Mesenchymal stem cell (in vitro differentiated cells and primary cell): Measurements from ENCODE around the gene MCUB.

Experiments
- DNase-seq: peaks from one replicate; pipeline ENCODE4 v3.0.0-alpha.2; 2013
- H2AFZ ChIP-seq: one replicate; pipeline ENCODE4 v1.6.1; 2013; ENCODE audit warnings: low read depth, mild to moderate bottlenecking, control low read depth, inconsistent platforms, low read length, moderate library complexity
- H2AK5ac ChIP-seq: 2 replicates; pipeline ENCODE4 v1.6.1; 2013; ENCODE audit warnings: low read length, moderate library complexity, mild to moderate bottlenecking, inconsistent platforms; ENCODE audit not compliant: severe bottlenecking
- H2BK120ac ChIP-seq: one replicate; pipeline ENCODE4 v1.6.1; 2013; ENCODE audit warnings: low read depth, mild to moderate bottlenecking, inconsistent platforms, low read length, moderate library complexity
- H2BK12ac ChIP-seq, 2 experiments: one replicate each; pipeline ENCODE4 v1.6.1; 2013; ENCODE audit warnings: inconsistent platforms in 2 of 2, low read length in 2 of 2, mild to moderate bottlenecking in 2 of 2, moderate library complexity in 2 of 2, control low read depth in 1 of 2
- H2BK15ac ChIP-seq: one replicate; pipeline ENCODE4 v1.6.1; 2013; ENCODE audit warnings: mild to moderate bottlenecking, low read depth, inconsistent platforms; ENCODE audit not compliant: poor library complexity, severe bottlenecking
- H2BK5ac ChIP-seq: 2 replicates; pipeline ENCODE4 v1.6.1; 2013; ENCODE audit warnings: low read depth, mild to moderate bottlenecking, low read length, control low read depth, inconsistent platforms; ENCODE audit not compliant: poor library complexity, severe bottlenecking
- H3K14ac ChIP-seq, 2 experiments: one replicate each; pipeline ENCODE4 v1.6.1; 2013; ENCODE audit warnings: inconsistent platforms in 2 of 2, low read length in 2 of 2, control low read depth in 1 of 2, mild to moderate bottlenecking in 1 of 2, moderate library complexity in 1 of 2
- H3K18ac ChIP-seq, 2 experiments: one replicate each; pipeline ENCODE4 v1.6.1; 2013; ENCODE audit warnings: inconsistent platforms in 2 of 2, low read length in 2 of 2, control low read depth in 1 of 2, low read depth in 1 of 2, mild to moderate bottlenecking in 1 of 2
- H3K23ac ChIP-seq, 2 experiments: one replicate each; pipeline ENCODE4 v1.6.1; 2013; ENCODE audit warnings: inconsistent platforms in 2 of 2, low read length in 2 of 2, mild to moderate bottlenecking in 2 of 2, moderate library complexity in 2 of 2, control low read depth in 1 of 2
- H3K27ac ChIP-seq: 2 replicates; pipeline ENCODE4 v1.5.1; 2013; ENCODE audit warnings: mild to moderate bottlenecking, moderate library complexity, low read length, control low read depth, inconsistent platforms; ENCODE audit not compliant: poor library complexity, severe bottlenecking
- H3K27me3 ChIP-seq, 2 experiments: 2 replicates each; pipeline versions ENCODE4 v1.6.1 to v1.7.0; 2013; ENCODE audit warnings: low read length in 2 of 2, mild to moderate bottlenecking in 2 of 2, moderate library complexity in 2 of 2, control low read depth in 1 of 2, inconsistent platforms in 1 of 2; ENCODE audit not compliant: control insufficient read depth in 1 of 2, insufficient read depth in 1 of 2
- H3K36me3 ChIP-seq, 2 experiments: 2 replicates each; pipeline versions ENCODE4 v1.6.1 to v1.7.0; 2013; ENCODE audit warnings: low read length in 2 of 2, control low read depth in 1 of 2, inconsistent platforms in 1 of 2, low read depth in 1 of 2, mild to moderate bottlenecking in 1 of 2; ENCODE audit not compliant: insufficient read depth in 2 of 2, control insufficient read depth in 1 of 2
- H3K4ac ChIP-seq, 2 experiments: one replicate each; pipeline ENCODE4 v1.6.1; 2013; ENCODE audit warnings: inconsistent platforms in 2 of 2, low read length in 2 of 2, mild to moderate bottlenecking in 2 of 2, moderate library complexity in 2 of 2, control low read depth in 1 of 2, low read depth in 1 of 2
- H3K4me1 ChIP-seq: 2 replicates; pipeline ENCODE4 v1.6.1; 2013; ENCODE audit warnings: low read depth, low read length, control low read depth; ENCODE audit not compliant: control insufficient read depth, insufficient read depth
- H3K4me2 ChIP-seq: 2 replicates; pipeline ENCODE4 v1.6.1; 2013; ENCODE audit warnings: low read length, mild to moderate bottlenecking, inconsistent platforms; ENCODE audit not compliant: poor library complexity, severe bottlenecking
- H3K4me3 ChIP-seq, 2 experiments: 2 replicates each; pipeline versions ENCODE4 v1.5.1 to v1.7.0; 2013; ENCODE audit warnings: low read length in 2 of 2, mild to moderate bottlenecking in 2 of 2, control low read depth in 1 of 2, low read depth in 1 of 2; ENCODE audit not compliant: insufficient read depth in 1 of 2
- H3K79me1 ChIP-seq: replicated peaks from 2 replicates; pipeline ENCODE4 v1.6.1; 2013; ENCODE audit warnings: mild to moderate bottlenecking, control low read depth, low read length, inconsistent platforms; ENCODE audit not compliant: poor library complexity, severe bottlenecking
- H3K9ac ChIP-seq: 2 replicates; pipeline ENCODE4 v1.7.0; 2013; ENCODE audit warnings: mild to moderate bottlenecking, low read length, moderate library complexity
- H3K9me3 ChIP-seq: 2 replicates; pipeline ENCODE4 v1.7.0; 2013; ENCODE audit warnings: mild to moderate bottlenecking, low read length; ENCODE audit not compliant: control insufficient read depth
- H4K8ac ChIP-seq: one replicate; pipeline ENCODE4 v1.6.1; 2013; ENCODE audit warnings: inconsistent platforms, mild to moderate bottlenecking, low read length, moderate library complexity
- H4K91ac ChIP-seq: one replicate; pipeline ENCODE4 v1.6.1; 2013; ENCODE audit warnings: mild to moderate bottlenecking, low read length, inconsistent platforms
- WGBS: methylation state at CpG from one replicate; pipeline ENCODE4 v1.1.7; 2013; ENCODE audit warnings: mixed read lengths; 5-methylcytosine and 5-hydroxymethylcytosine counted together

Gene MCUB

DNA sequence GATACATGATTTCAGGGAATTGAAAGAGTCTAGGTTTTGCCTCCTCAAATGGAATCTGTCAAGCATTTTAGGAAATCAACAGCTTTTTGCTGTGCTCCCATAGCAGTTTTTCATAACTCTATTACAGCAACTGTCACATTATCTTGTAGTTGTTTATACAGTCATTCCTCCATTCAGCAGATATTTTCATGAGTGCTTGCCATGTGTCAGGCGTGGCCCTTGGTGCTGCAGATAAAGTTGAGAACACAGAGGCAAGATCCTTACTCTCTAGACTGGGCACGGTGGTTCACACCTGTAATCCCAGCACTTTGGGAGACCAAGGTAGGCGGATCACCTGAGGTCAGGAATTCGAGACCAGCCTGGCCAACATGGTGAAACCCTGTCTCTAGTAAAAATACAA lies 67.3 kb downstream of the MCUB start:
- Histone ChIP-seq H2BK120ac (no peak overlapping the region), H2BK12ac (no peak overlapping the region), H3K27ac (no peak overlapping the region), H2BK15ac (no peak overlapping the region), H4K8ac (no peak overlapping the region), H3K9me3 (no peaks in the 10 kb centered on the region), H3K4ac (no peak overlapping the region), H3K79me1 (peaks cover 1% of the 10 kb centered on the region), H2AK5ac (no peak overlapping the region), H2BK5ac (no peak overlapping the region), H3K9ac (no peak overlapping the region), H3K27me3 (no peaks in the 10 kb centered on the region), H2AFZ (no peak overlapping the region), H3K4me1 (peaks cover 4% of the 10 kb centered on the region), H4K91ac (no peak overlapping the region), H3K14ac (no peak overlapping the region), H3K36me3 (no peaks in the 10 kb centered on the region), H3K4me2 (no peak overlapping the region), H3K18ac (no peak overlapping the region), H3K4me3 (no peak overlapping the region), H3K23ac (no peak overlapping the region)
- WGBS = 91% methylated on average over 4 of the region's 4 CpGs
- DNase-seq = no peak

DNA sequence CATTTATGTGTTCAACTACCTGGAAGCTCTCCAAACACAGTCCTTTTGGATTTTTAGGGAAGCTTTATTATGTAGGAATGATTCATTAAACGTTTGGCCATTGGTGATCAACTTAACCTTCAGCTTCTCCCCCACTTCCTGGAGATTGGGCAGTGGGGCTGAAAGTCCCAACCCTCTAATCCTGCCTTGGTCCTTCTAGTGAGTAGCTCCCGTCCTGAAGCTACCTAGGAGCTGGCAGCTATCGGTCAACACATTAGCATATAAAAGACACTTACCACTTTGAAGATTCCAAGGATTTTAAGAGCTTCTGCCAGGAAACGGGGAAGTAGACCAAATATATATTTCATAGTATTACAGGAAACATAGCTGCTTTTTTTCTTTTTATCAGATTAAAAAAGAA lies 69.7 kb downstream of the MCUB start:
- Histone ChIP-seq H3K18ac (no peak overlapping the region), H3K36me3 (no peaks in the 10 kb centered on the region), H3K27ac (no peak overlapping the region), H2AFZ (no peak overlapping the region), H2BK120ac (no peak overlapping the region), H3K14ac (peak overlapping the region in 1 of 2 experiments; percentile 57), H4K8ac (no peak overlapping the region), H2BK12ac (no peak overlapping the region), H3K4me2 (no peak overlapping the region), H3K27me3 (no peaks in the 10 kb centered on the region), H3K4me3 (no peak overlapping the region), H2BK15ac (no peak overlapping the region), H2AK5ac (no peak overlapping the region), H3K23ac (no peak overlapping the region), H2BK5ac (no peak overlapping the region), H3K4ac (no peak overlapping the region), H3K79me1 (peaks cover 1% of the 10 kb centered on the region), H3K4me1 (peaks cover 4% of the 10 kb centered on the region), H3K9ac (no peak overlapping the region), H3K9me3 (no peaks in the 10 kb centered on the region), H4K91ac (no peak overlapping the region)
- WGBS = 42% methylated on average over 2 of the region's 4 CpGs
- no peak for DNase-seq

DNA sequence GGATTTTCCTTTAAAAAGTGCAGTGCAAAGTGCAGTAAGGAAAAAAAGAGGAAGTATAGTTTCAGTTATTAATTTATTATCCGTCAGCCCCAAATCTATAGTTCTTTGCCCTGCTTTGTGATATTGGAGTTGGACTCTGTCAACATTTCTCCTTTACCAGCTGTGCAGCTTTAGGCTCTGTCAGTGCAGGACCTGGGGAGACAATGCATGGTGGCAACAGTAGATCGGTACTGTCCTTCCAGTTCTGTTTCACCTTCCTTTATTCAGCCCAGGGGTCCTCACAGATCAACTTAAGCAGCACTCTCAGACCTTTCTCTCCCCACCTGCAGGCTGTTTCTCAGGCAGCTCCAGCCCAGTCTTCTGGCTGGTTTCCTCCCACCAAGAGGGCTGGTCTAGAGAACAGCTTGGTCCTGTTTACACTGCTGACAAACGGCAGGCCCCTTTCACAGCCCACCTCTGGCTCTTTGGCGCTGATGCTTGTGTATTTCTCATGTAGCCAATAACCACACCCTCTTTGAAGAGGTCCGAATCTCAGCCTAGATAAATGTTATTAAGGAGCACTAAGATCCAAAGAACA lies 71.6 kb downstream of the MCUB start:
- no peaks in the 10 kb centered on the region for H3K36me3 ChIP-seq
- H3K14ac ChIP-seq = no peak overlapping the region
- H2AFZ ChIP-seq = no peak overlapping the region
- peak; percentile 18 for DNase-seq
- H2AK5ac ChIP-seq = no peak overlapping the region
- no peak overlapping the region for H3K23ac ChIP-seq
- no peak overlapping the region for H4K91ac ChIP-seq
- H4K8ac ChIP-seq = peak overlapping the region; percentile 54
- H3K4ac ChIP-seq = no peak overlapping the region
- H2BK5ac ChIP-seq = no peak overlapping the region
- H2BK15ac ChIP-seq = no peak overlapping the region
- no peaks in the 10 kb centered on the region for H3K9me3 ChIP-seq
- no peak overlapping the region for H3K4me3 ChIP-seq
- H3K4me1 ChIP-seq = peaks cover 4% of the 10 kb centered on the region
- no peak overlapping the region for H3K27ac ChIP-seq
- H2BK12ac ChIP-seq = no peak overlapping the region
- no peaks in the 10 kb centered on the region for H3K27me3 ChIP-seq
- H3K4me2 ChIP-seq = no peak overlapping the region
- no peak overlapping the region for H2BK120ac ChIP-seq
- H3K79me1 ChIP-seq = peaks cover 5% of the 10 kb centered on the region
- no peak overlapping the region for H3K9ac ChIP-seq
- 47% methylated on average over 4 of the region's 5 CpGs for WGBS
- H3K18ac ChIP-seq = peak overlapping the region in 1 of 2 experiments; percentile 12

DNA sequence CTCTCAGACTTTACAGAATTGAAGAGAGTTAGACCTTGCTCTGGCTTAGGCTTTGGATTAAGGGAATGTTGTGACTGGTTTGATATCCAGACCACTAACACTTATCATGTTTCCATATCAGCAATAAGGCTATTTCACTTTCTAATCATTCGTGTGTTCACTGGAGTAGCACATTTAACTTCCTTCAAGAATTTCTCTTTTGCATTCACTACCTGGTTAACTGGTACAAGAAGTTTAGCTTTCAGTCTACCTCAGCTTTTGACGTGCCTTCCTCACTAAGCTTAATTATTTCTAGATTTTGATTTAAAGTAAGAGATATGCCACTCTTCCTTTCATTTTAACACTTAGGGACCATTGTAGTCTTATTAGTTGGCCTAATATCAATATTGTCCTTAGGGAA lies 80.6 kb downstream of the MCUB start:
- Histone ChIP-seq H3K14ac (no peak overlapping the region), H3K18ac (no peak overlapping the region), H4K91ac (no peak overlapping the region), H4K8ac (no peak overlapping the region), H3K23ac (no peak overlapping the region), H2AK5ac (no peak overlapping the region), H3K4me2 (no peak overlapping the region), H2AFZ (no peak overlapping the region), H3K9me3 (no peaks in the 10 kb centered on the region), H2BK120ac (no peak overlapping the region), H3K4ac (no peak overlapping the region), H3K79me1 (peaks cover 1% of the 10 kb centered on the region), H3K27me3 (no peaks in the 10 kb centered on the region), H3K27ac (no peak overlapping the region), H2BK5ac (no peak overlapping the region), H2BK12ac (no peak overlapping the region), H3K4me1 (no peaks in the 10 kb centered on the region), H2BK15ac (no peak overlapping the region), H3K4me3 (no peak overlapping the region), H3K9ac (no peak overlapping the region), H3K36me3 (no peaks in the 10 kb centered on the region)
- 100% methylated on average over 1 of the region's 2 CpGs for WGBS
- DNase-seq = no peak
